Panc1 (cell line): ENCODE measurements around the gene MBD5. TPM values are rescaled to one million over a fixed set of nuclear protein-coding genes. Genes with fewer than 3 reads are reported as not detected.

Experiments used
- ATAC-seq: fragments of 200-7000 bp; cut with Tn5 transposase; 2 replicates; pipeline ENCODE4 v1.9.1; 2020; ENCODE audit warnings: mild to moderate bottlenecking, moderate library complexity
- BruUV-seq: library from RNA; stranded (reverse); fragments of 400-500 nt; replicated peaks from 2 replicates; lab custom pipeline; 2021; lab: Mats Ljungman, UMichigan
- CTCF ChIA-PET: fragments of 300-600 bp; sonication (Branson Sonifier 250); formaldehyde crosslinking; loops from one replicate; lab custom pipeline; 2022; ENCODE audit warnings: antibody characterized with exemption; lab: Charles Lee
- POLR2A ChIA-PET: fragments of 300-600 bp; sonication (Branson Sonifier 250); formaldehyde crosslinking; loops from one replicate; lab custom pipeline; 2022; ENCODE audit warnings: antibody characterized with exemption; lab: Charles Lee
- DNase-seq: peaks from one replicate; pipeline ENCODE4 v3.0.0-alpha.2; 2010; ENCODE audit warnings: low read depth, low spot score
- H3K27ac ChIP-seq: 2 replicates; pipeline ENCODE4 v1.5.1; 2011; ENCODE audit warnings: mild to moderate bottlenecking, low read length, inconsistent platforms
- H3K27me3 ChIP-seq: fragments of 200-500 bp; sonication (Bioruptor generic); 2 replicates; pipeline ENCODE4 v1.6.0; 2014; ENCODE audit warnings: low read length, inconsistent platforms; ENCODE audit not compliant: control insufficient read depth, insufficient read depth
- H3K36me3 ChIP-seq: fragments of 200-500 bp; sonication (Bioruptor generic); 2 replicates; pipeline ENCODE4 v1.5.1; 2014; ENCODE audit warnings: inconsistent platforms, mild to moderate bottlenecking, low read length, moderate library complexity; ENCODE audit not compliant: control insufficient read depth, insufficient read depth
- H3K4me1 ChIP-seq: 2 replicates; pipeline ENCODE4 v1.5.1; 2011; ENCODE audit warnings: inconsistent platforms, mild to moderate bottlenecking, low read length, moderate library complexity; ENCODE audit not compliant: control insufficient read depth, insufficient read depth
- H3K4me3 ChIP-seq, 2 experiments: 2 replicates each; pipeline ENCODE4 v1.5.1; 2011 to 2012; ENCODE audit warnings: low read depth in 2 of 2, low read length in 2 of 2, mild to moderate bottlenecking in 2 of 2, inconsistent platforms in 1 of 2, moderate library complexity in 1 of 2
- H3K9me3 ChIP-seq: fragments of 200-500 bp; sonication (Bioruptor generic); 2 replicates; pipeline ENCODE4 v1.5.1; 2014; ENCODE audit warnings: low read depth, mild to moderate bottlenecking, inconsistent platforms, low read length, moderate library complexity; ENCODE audit not compliant: control insufficient read depth, insufficient read depth
- POLR2AphosphoS5 ChIP-seq: IDR thresholded peaks from 2 replicates; pipeline ENCODE4 v1.6.1; 2012; ENCODE audit warnings: mild to moderate bottlenecking, low read depth, low read length, moderate library complexity
- SIN3A ChIP-seq: IDR thresholded peaks from 2 replicates; pipeline ENCODE4 v1.6.1; 2012; ENCODE audit warnings: low read depth, mild to moderate bottlenecking, low read length, moderate library complexity, borderline replicate concordance; ENCODE audit not compliant: insufficient read depth
- TCF7L2 ChIP-seq: IDR thresholded peaks from 2 replicates; pipeline ENCODE4 v1.6.1; 2011; ENCODE audit warnings: mild to moderate bottlenecking, low read depth, low read length, inconsistent platforms
- in situ Hi-C: cut with HindIII; loops from 2 replicates; pipeline ENCODE4 v1.10.0; 2016; ENCODE audit warnings: low sequenced_read_pairs, low pct_unique_long_range_greater_than_20kb
- intact Hi-C: fragments of 100-400 bp; cut with micrococcal nuclease; formaldehyde crosslinking; loops from one replicate; pipeline ENCODE4 v1.10.0; 2022; ENCODE audit not compliant: unreplicated experiment
- total RNA-seq: library from RNA; stranded (reverse); gene quantifications from one replicate; pipeline ENCODE4 v1.2.1, GENCODE V29; 2021; ENCODE audit not compliant: unreplicated experiment
- TF ChIP-seq, protein P1 (sequence below), 2 experiments: IDR thresholded peaks; 2 replicates each; pipeline ENCODE4 v1.6.1; 2011 to 2012; ENCODE audit warnings: low read depth in 2 of 2, control low read depth in 1 of 2, low read length in 1 of 2, mild to moderate bottlenecking in 1 of 2, moderate library complexity in 1 of 2; ENCODE audit not compliant: insufficient read depth in 1 of 2
- TF ChIP-seq, protein P2 (sequence below): fragments of 450-650 bp; IDR thresholded peaks from 2 replicates; pipeline ENCODE4 v1.5.1; 2017; ENCODE audit warnings: mild to moderate bottlenecking

Gene MBD5
- total RNA-seq, 1 experiment from 2014 or later = 40.2 TPM

DNA sequence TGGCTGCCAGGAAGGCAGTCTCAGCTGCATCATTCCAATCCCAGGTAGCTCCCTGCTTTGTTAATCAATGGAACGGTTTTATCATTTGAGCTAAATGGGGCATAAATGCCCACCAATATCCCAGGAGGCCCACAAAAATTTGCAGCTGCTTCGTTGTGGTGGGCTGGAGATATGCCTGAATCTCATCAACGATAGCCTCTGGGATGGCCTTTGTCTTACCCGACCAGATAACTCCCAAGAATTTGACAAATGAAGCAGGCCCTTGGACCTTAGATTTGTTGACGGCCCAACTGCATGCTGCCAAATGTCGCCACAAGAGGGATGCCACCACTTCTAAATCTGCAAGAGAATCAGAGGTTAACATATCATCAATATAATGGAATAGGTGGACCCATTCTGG lies 236.4 kb downstream of the MBD5 start:
- ChIA-PET CTCF (no interaction called here), POLR2A (no interaction called here)
- Histone ChIP-seq H3K36me3 (no peaks in the 10 kb centered on the region), H3K4me3 (no peak overlapping the region), H3K4me1 (no peaks in the 10 kb centered on the region), H3K9me3 (no peaks in the 10 kb centered on the region), H3K27ac (no peak overlapping the region), H3K27me3 (no peaks in the 10 kb centered on the region)
- in situ Hi-C loops = no loop called here
- BruUV-seq = no TSS peak
- DNase-seq = no peak
- ATAC-seq = no peak
- TF ChIP-seq, protein P1, sequence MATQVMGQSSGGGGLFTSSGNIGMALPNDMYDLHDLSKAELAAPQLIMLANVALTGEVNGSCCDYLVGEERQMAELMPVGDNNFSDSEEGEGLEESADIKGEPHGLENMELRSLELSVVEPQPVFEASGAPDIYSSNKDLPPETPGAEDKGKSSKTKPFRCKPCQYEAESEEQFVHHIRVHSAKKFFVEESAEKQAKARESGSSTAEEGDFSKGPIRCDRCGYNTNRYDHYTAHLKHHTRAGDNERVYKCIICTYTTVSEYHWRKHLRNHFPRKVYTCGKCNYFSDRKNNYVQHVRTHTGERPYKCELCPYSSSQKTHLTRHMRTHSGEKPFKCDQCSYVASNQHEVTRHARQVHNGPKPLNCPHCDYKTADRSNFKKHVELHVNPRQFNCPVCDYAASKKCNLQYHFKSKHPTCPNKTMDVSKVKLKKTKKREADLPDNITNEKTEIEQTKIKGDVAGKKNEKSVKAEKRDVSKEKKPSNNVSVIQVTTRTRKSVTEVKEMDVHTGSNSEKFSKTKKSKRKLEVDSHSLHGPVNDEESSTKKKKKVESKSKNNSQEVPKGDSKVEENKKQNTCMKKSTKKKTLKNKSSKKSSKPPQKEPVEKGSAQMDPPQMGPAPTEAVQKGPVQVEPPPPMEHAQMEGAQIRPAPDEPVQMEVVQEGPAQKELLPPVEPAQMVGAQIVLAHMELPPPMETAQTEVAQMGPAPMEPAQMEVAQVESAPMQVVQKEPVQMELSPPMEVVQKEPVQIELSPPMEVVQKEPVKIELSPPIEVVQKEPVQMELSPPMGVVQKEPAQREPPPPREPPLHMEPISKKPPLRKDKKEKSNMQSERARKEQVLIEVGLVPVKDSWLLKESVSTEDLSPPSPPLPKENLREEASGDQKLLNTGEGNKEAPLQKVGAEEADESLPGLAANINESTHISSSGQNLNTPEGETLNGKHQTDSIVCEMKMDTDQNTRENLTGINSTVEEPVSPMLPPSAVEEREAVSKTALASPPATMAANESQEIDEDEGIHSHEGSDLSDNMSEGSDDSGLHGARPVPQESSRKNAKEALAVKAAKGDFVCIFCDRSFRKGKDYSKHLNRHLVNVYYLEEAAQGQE (IDR thresholded peaks at IDR 0.05; ENCODE audit: insufficient read depth in 1 of 2, low read depth in 2 of 2, low read length in 1 of 2) = no peak
- TF ChIP-seq POLR2AphosphoS5 = no peak
- no peak for TF ChIP-seq SIN3A
- TF ChIP-seq, protein P2, sequence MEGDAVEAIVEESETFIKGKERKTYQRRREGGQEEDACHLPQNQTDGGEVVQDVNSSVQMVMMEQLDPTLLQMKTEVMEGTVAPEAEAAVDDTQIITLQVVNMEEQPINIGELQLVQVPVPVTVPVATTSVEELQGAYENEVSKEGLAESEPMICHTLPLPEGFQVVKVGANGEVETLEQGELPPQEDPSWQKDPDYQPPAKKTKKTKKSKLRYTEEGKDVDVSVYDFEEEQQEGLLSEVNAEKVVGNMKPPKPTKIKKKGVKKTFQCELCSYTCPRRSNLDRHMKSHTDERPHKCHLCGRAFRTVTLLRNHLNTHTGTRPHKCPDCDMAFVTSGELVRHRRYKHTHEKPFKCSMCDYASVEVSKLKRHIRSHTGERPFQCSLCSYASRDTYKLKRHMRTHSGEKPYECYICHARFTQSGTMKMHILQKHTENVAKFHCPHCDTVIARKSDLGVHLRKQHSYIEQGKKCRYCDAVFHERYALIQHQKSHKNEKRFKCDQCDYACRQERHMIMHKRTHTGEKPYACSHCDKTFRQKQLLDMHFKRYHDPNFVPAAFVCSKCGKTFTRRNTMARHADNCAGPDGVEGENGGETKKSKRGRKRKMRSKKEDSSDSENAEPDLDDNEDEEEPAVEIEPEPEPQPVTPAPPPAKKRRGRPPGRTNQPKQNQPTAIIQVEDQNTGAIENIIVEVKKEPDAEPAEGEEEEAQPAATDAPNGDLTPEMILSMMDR = no peak
- no peak for TF ChIP-seq TCF7L2
- intact Hi-C loops = no loop called here

- in situ Hi-C loops (no loop called here), intact Hi-C loops (no loop called here)
- no peaks in the 10 kb centered on the region for H3K36me3 ChIP-seq
- TF ChIP-seq TCF7L2 (no peak), SIN3A (no peak)
- no peak overlapping the region for H3K4me3 ChIP-seq
- H3K4me1 ChIP-seq = no peaks in the 10 kb centered on the region
- no peak overlapping the region for H3K27ac ChIP-seq
- POLR2A ChIA-PET = no interaction called here
- H3K9me3 ChIP-seq = no peaks in the 10 kb centered on the region
- CTCF ChIA-PET = no interaction called here
- no peak for DNase-seq
- ATAC-seq = no peak
- BruUV-seq = no TSS peak
- no peaks in the 10 kb centered on the region for H3K27me3 ChIP-seq
Observed at GRCh38 chr2:148258124-148258523, 237.2 kb downstream of the MBD5 start.

GRCh38 chr2:148259674-148260073 lies 238.8 kb downstream of the MBD5 start:
- CTCF ChIA-PET = no interaction called here

More at GRCh38 chr2:148259674-148260073, 238.8 kb downstream of the MBD5 start:
- no TSS peak for BruUV-seq
- Histone ChIP-seq H3K27me3 (no peaks in the 10 kb centered on the region), H3K27ac (no peak overlapping the region), H3K9me3 (no peaks in the 10 kb centered on the region), H3K4me3 (no peak overlapping the region), H3K36me3 (no peaks in the 10 kb centered on the region), H3K4me1 (no peaks in the 10 kb centered on the region)
- intact Hi-C loops = no loop called here
- POLR2A ChIA-PET = no interaction called here
- ATAC-seq = no peak
- DNase-seq = no peak
- in situ Hi-C loops = no loop called here
- TF ChIP-seq SIN3A = no peak
